HepG2 (cell line): ENCODE results near the gene PDZD8. TPM values are rescaled to one million over a fixed set of nuclear protein-coding genes. Genes with fewer than 3 reads are reported as not detected.

Experiments
- HDAC2 ChIP-seq: sonication (generic); formaldehyde crosslinking; IDR thresholded peaks from 2 replicates; pipeline ENCODE4 v1.4.0; 2020; ENCODE audit warnings: missing genetic modification reagents
- HOXA5 ChIP-seq: sonication (generic); formaldehyde crosslinking; IDR thresholded peaks from 2 replicates; pipeline ENCODE4 v1.4.0; 2020; ENCODE audit warnings: missing genetic modification reagents
- IRF2 ChIP-seq: IDR thresholded peaks from 2 replicates; pipeline ENCODE4 v1.6.1; 2018; ENCODE audit warnings: missing genetic modification reagents, missing compliant biosample characterization
- IRX3 ChIP-seq: sonication (generic); formaldehyde crosslinking; IDR thresholded peaks from 2 replicates; pipeline ENCODE4 v1.8.1; 2023; ENCODE audit warnings: mild to moderate bottlenecking, low read depth, missing genetic modification reagents, borderline replicate concordance
- MAFK ChIP-seq, 2 experiments: IDR thresholded peaks in 1 of 2; conservative IDR thresholded peaks in 1 of 2; 2 replicates each; pipeline ENCODE4 v1.6.1; 2011; ENCODE audit warnings: improper control_type of control experiment in 2 of 2, low read length in 2 of 2
- RFX1 ChIP-seq: fragments of 450-650 bp; IDR thresholded peaks from 2 replicates; pipeline ENCODE4 v1.6.1; 2017
- RXRB ChIP-seq: IDR thresholded peaks from 2 replicates; pipeline ENCODE4 v1.6.1; 2016; ENCODE audit warnings: borderline replicate concordance, missing genetic modification reagents, missing compliant biosample characterization
- THRA ChIP-seq: sonication (generic); formaldehyde crosslinking; IDR thresholded peaks from 2 replicates; pipeline ENCODE4 v1.4.0; 2020; ENCODE audit warnings: missing genetic modification reagents, borderline replicate concordance
- TOE1 ChIP-seq: sonication (generic); formaldehyde crosslinking; IDR thresholded peaks from 2 replicates; pipeline ENCODE4 v1.4.0; 2020; ENCODE audit warnings: mild to moderate bottlenecking, missing genetic modification reagents
- XRCC5 ChIP-seq: fragments of 200-400 bp; formaldehyde crosslinking; optimal IDR thresholded peaks from 2 replicates; pipeline ENCODE3; 2017; ENCODE audit warnings: mild to moderate bottlenecking, low read length
- ZBTB7B ChIP-seq: sonication (generic); formaldehyde crosslinking; IDR thresholded peaks from 2 replicates; pipeline ENCODE4 v1.4.0; 2020; ENCODE audit warnings: missing genetic modification reagents
- ZNF180 ChIP-seq: sonication (generic); formaldehyde crosslinking; IDR thresholded peaks from 2 replicates; pipeline ENCODE4 v1.4.0; 2020; ENCODE audit warnings: low read depth, missing genetic modification reagents, borderline replicate concordance
- ZNF280B ChIP-seq: sonication (generic); formaldehyde crosslinking; IDR thresholded peaks from 2 replicates; pipeline ENCODE4 v1.5.0; 2020; ENCODE audit warnings: missing genetic modification reagents, mild to moderate bottlenecking, borderline replicate concordance
- ZNF468 ChIP-seq: sonication (generic); formaldehyde crosslinking; IDR thresholded peaks from 2 replicates; pipeline ENCODE4 v1.8.0; 2022; ENCODE audit warnings: mild to moderate bottlenecking, moderate library complexity, missing genetic modification reagents
- ZNF709 ChIP-seq: sonication (generic); formaldehyde crosslinking; IDR thresholded peaks from 2 replicates; pipeline ENCODE4 v1.5.0; 2020; ENCODE audit warnings: mild to moderate bottlenecking, missing genetic modification reagents
- polyA plus RNA-seq, 8 experiments: library from polyadenylated mRNA; depleted of rRNA in 3 of 8; stranded (reverse) in 7 of 8; unstranded in 1 of 8; fragments of >200 nt; fragmentation: Illumina TruSeq in 4 of 8; extraction: Trizol in 4 of 8; gene quantifications; 2 replicates each; pipeline versions ENCODE4 v1.2.1 to v1.2.3, GENCODE V29; 2011 to 2016; ENCODE audit warnings: low read depth in 4 of 8, missing spikeins in 1 of 8, mixed read lengths in 1 of 8; ENCODE audit not compliant: insufficient read depth in 1 of 8
- total RNA-seq, 5 experiments: library from RNA; depleted of rRNA; stranded (reverse); fragments of >200 nt; fragmentation: Illumina TruSeq; extraction: Trizol; gene quantifications; 2 replicates each; pipeline ENCODE4 v1.2.3, GENCODE V29; 2016; ENCODE audit warnings: low read depth in 1 of 5
- TF ChIP-seq, protein P1 (sequence below): sonication (generic); formaldehyde crosslinking; IDR thresholded peaks from 2 replicates; pipeline ENCODE4 v1.4.0; 2020; ENCODE audit warnings: missing genetic modification reagents
- TF ChIP-seq, protein P2 (sequence below): sonication (generic); formaldehyde crosslinking; IDR thresholded peaks from 2 replicates; pipeline ENCODE4 v1.4.0; 2020; ENCODE audit warnings: mild to moderate bottlenecking, missing genetic modification reagents
- TF ChIP-seq, protein P3 (sequence below): sonication (generic); formaldehyde crosslinking; conservative IDR thresholded peaks from 2 replicates; pipeline ENCODE4 v1.4.0; 2020; ENCODE audit warnings: missing genetic modification reagents

The PDZD8 gene
- total and polyA plus RNA-seq, 2 of the 13 experiments (the other 11 are each of a cell fraction or from before 2014, with no cell fraction given): 11.2 to 32.0 TPM

DNA sequence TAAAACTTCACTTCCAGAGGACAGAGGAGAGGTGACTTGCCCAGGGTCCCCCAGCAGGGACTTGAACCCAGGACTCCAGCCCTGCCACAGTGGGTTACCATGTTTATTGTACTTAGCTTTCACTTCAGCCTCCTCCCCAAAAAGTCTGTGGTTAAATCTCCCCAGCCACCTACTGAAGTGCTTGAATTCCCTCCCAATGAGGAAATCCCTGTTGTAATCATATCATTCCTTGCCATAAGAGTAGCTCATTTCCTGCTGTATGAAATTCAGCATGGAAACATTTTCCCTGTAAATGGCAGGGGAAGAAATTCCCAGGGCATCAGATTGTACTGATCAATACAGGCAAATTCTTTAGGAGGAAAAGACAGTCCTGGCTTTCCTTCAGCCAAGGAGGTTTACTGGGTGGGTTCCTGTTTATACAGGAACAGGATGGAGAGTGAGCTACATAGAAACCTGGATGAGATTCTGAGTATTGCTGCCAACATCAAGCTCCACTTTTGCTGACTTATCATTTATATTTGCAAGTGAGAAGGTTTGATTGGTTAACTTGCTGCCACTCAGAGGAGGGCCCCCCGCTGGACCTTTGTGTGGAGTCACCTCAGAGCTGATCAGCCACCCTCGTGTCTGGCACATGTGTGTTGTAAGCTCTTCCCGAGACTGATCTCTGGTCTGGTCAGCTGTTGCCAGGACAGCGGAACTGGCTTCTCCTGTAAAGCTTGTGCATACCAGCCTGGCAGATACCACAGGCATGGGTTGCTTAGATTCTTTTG is 16.4 kb upstream of the PDZD8 start (continued):
- TF ChIP-seq, protein P1, sequence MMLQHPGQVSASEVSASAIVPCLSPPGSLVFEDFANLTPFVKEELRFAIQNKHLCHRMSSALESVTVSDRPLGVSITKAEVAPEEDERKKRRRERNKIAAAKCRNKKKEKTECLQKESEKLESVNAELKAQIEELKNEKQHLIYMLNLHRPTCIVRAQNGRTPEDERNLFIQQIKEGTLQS: no peak
- TF ChIP-seq HDAC2: 0 out of 2 replicates have a peak, but pooled peaks have one; percentile 41
- TF ChIP-seq, protein P2, sequence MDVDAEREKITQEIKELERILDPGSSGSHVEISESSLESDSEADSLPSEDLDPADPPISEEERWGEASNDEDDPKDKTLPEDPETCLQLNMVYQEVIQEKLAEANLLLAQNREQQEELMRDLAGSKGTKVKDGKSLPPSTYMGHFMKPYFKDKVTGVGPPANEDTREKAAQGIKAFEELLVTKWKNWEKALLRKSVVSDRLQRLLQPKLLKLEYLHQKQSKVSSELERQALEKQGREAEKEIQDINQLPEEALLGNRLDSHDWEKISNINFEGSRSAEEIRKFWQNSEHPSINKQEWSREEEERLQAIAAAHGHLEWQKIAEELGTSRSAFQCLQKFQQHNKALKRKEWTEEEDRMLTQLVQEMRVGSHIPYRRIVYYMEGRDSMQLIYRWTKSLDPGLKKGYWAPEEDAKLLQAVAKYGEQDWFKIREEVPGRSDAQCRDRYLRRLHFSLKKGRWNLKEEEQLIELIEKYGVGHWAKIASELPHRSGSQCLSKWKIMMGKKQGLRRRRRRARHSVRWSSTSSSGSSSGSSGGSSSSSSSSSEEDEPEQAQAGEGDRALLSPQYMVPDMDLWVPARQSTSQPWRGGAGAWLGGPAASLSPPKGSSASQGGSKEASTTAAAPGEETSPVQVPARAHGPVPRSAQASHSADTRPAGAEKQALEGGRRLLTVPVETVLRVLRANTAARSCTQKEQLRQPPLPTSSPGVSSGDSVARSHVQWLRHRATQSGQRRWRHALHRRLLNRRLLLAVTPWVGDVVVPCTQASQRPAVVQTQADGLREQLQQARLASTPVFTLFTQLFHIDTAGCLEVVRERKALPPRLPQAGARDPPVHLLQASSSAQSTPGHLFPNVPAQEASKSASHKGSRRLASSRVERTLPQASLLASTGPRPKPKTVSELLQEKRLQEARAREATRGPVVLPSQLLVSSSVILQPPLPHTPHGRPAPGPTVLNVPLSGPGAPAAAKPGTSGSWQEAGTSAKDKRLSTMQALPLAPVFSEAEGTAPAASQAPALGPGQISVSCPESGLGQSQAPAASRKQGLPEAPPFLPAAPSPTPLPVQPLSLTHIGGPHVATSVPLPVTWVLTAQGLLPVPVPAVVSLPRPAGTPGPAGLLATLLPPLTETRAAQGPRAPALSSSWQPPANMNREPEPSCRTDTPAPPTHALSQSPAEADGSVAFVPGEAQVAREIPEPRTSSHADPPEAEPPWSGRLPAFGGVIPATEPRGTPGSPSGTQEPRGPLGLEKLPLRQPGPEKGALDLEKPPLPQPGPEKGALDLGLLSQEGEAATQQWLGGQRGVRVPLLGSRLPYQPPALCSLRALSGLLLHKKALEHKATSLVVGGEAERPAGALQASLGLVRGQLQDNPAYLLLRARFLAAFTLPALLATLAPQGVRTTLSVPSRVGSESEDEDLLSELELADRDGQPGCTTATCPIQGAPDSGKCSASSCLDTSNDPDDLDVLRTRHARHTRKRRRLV: no peak
- no peak for TF ChIP-seq ZBTB7B
- TF ChIP-seq XRCC5: no peak
- TF ChIP-seq, protein P3, sequence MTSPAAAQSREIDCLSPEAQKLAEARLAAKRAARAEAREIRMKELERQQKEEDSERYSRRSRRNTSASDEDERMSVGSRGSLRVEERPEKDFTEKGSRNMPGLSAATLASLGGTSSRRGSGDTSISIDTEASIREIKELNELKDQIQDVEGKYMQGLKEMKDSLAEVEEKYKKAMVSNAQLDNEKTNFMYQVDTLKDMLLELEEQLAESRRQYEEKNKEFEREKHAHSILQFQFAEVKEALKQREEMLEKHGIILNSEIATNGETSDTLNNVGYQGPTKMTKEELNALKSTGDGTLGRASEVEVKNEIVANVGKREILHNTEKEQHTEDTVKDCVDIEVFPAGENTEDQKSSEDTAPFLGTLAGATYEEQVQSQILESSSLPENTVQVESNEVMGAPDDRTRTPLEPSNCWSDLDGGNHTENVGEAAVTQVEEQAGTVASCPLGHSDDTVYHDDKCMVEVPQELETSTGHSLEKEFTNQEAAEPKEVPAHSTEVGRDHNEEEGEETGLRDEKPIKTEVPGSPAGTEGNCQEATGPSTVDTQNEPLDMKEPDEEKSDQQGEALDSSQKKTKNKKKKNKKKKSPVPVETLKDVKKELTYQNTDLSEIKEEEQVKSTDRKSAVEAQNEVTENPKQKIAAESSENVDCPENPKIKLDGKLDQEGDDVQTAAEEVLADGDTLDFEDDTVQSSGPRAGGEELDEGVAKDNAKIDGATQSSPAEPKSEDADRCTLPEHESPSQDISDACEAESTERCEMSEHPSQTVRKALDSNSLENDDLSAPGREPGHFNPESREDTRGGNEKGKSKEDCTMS (CRISPR knock-in tag): no peak
- no peak for TF ChIP-seq ZNF280B (CRISPR knock-in tag)
- peak; percentile 97 to 98 for TF ChIP-seq MAFK (conservative IDR thresholded peaks at IDR 0.05 in 1 of 2, IDR thresholded peaks at IDR 0.05 in 1 of 2; ENCODE audit: low read length in 2 of 2)
- TF ChIP-seq IRF2 (CRISPR knock-in tag): 0 out of 2 replicates have a peak, but pooled peaks have one; percentile 50
- TF ChIP-seq TOE1: 0 out of 2 replicates have a peak, but pooled peaks have one; percentile 51
- no peak for TF ChIP-seq ZNF180
- peak; percentile 58; the same call in 1 of the 2 replicates for TF ChIP-seq THRA
- 0 out of 2 replicates have a peak, but pooled peaks have one; percentile 56 for TF ChIP-seq HOXA5
- peak; percentile 61; the same call in 1 of the 2 replicates for TF ChIP-seq RFX1
- peak; percentile 57 for TF ChIP-seq RXRB (CRISPR knock-in tag)
- 0 out of 2 replicates have a peak, but pooled peaks have one; percentile 30 for TF ChIP-seq ZNF709 (CRISPR knock-in tag)
- no peak for TF ChIP-seq IRX3 (CRISPR knock-in tag)
- no peak for TF ChIP-seq ZNF468 (CRISPR knock-in tag)
